ENCODE data around the gene SLC22A3. TPM values are rescaled to one million over a fixed set of nuclear protein-coding genes. Genes with fewer than 3 reads are reported as not detected.

SLC22A3 gene
- polyA plus RNA-seq, 2 of the 4 experiments (the other 2 are of a cell fraction), result 44.9 to 57.4 TPM

DNA sequence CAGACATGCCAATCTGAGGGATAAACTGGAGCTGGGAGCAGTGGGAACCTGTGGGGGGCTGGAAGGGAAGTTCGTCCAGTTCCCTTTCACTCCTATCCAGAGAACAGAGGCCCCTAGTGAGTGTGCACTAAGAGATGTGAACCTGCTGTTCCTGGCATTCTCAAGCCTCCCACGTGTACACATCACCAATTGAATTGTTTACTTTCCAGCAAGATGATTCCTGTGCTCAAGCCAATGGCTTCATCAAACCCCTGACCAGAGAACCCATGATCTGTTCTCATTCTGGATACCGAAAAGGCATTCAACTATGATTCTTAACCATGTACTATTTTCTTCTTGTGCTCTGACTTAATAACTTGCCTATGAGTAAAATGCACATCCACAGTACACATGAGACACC lies 10.2 kb upstream of the SLC22A3 start:
- ATAC-seq (no peak), DNase-seq (ENCODE audit: low read depth in 1 of 2, low spot score in 1 of 2) (no peak), FAIRE-seq (no peak)
- no peak for TF ChIP-seq SREBF2 (IDR thresholded peaks at IDR 0.05)
- peaks cover 12% of the 10 kb centered on the region for H3K4me1 ChIP-seq
- peak overlapping the region; percentile 15 to 71; a peak in 4 of 6 replicates for H3K27ac ChIP-seq
- 63% methylated on average over 3 of the region's 3 CpGs for WGBS (ENCODE audit: missing lambda C conversion rate)
- CTCF ChIA-PET, result no interaction called here
- no peaks in the 10 kb centered on the region for H3K9me3 ChIP-seq
- no peak overlapping the region for H3K4me3 ChIP-seq
- POLR2A ChIA-PET, result no interaction called here
- H3K4me2 ChIP-seq, result peak overlapping the region; percentile 30; the same call in 2 of the 3 replicates

DNA sequence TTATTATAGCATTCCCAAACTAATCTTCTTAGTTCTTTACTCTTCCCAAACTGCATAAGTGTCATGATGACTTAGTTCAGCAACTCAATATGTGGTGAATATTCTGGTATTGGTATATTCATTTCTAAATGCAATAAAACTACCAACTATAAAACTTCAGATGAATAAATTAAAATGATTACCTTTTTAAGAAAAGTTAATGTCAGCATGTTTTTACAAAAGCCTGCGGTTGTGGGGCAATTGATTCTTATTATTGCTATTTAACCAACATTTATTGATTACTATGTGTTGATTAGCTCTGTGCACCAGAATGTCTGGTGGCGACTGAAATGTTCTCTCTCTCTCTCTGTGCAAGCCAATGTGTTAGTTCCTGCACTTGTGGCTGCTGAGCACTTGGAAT lies 5.0 kb upstream of the SLC22A3 start:
- H3K4me2 ChIP-seq, result no peak overlapping the region
- DNase-seq (ENCODE audit: low read depth in 1 of 2, low spot score in 1 of 2), result no peak
- H3K27ac ChIP-seq, result no peak overlapping the region
- peaks cover 5% of the 10 kb centered on the region for H3K4me1 ChIP-seq
- ChIA-PET POLR2A (no interaction called here), CTCF (no interaction called here)
- no peak for ATAC-seq
- H3K4me3 ChIP-seq, result no peak overlapping the region
- 88% methylated on average over 2 of the region's 2 CpGs for WGBS (ENCODE audit: missing lambda C conversion rate)
- no peak for TF ChIP-seq JUN (IDR thresholded peaks at IDR 0.05)
- peak; percentile 40 for TF ChIP-seq MAFK (IDR thresholded peaks at IDR 0.05; ENCODE audit: partially characterized antibody)
- no peak for FAIRE-seq
- no peaks in the 10 kb centered on the region for H3K9me3 ChIP-seq

DNA sequence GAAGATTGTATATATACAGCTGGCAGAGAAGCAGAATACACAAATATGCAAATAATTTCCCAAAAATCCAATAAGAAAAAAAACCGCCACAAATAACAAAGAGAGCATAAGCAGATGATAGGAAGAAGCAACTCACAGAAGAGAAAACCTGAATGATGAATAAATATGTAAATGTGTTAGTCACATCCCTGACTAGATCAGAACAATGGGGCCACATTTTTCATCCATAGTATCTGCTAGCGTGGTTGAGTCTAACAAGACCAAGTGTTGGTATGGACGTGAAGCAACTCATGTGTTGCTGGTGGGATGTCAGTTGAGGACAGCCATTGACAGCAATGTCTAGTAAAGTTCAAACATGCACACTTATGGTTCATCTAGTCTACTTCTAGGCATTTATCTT lies 3.9 kb upstream of the SLC22A3 start:
- Histone ChIP-seq H3K4me3 (no peak overlapping the region), H3K9me3 (no peaks in the 10 kb centered on the region), H3K27ac (no peak overlapping the region), H3K4me2 (no peak overlapping the region), H3K4me1 (peaks cover 5% of the 10 kb centered on the region)
- no peak for DNase-seq (ENCODE audit: low read depth in 1 of 2, low spot score in 1 of 2)
- POLR2A ChIA-PET, result no interaction called here
- ATAC-seq, result no peak
- TF ChIP-seq EHMT2 (IDR thresholded peaks at IDR 0.05; ENCODE audit: low read depth), result no peak
- TF ChIP-seq, protein P1, sequence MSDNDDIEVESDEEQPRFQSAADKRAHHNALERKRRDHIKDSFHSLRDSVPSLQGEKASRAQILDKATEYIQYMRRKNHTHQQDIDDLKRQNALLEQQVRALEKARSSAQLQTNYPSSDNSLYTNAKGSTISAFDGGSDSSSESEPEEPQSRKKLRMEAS (IDR thresholded peaks at IDR 0.05), result no peak
- TF ChIP-seq HOXB5 (CRISPR knock-in tag; IDR thresholded peaks at IDR 0.05), result no peak
- no peak for TF ChIP-seq RCOR1 (IDR thresholded peaks at IDR 0.05; ENCODE audit: low read depth, low read length)
- no peak for TF ChIP-seq JUN (IDR thresholded peaks at IDR 0.05)
- no peak for TF ChIP-seq HOXA7 (CRISPR knock-in tag; IDR thresholded peaks at IDR 0.05)
- TF ChIP-seq MAZ (IDR thresholded peaks at IDR 0.05; ENCODE audit: borderline replicate concordance, low read depth, low read length), result no peak
- TF ChIP-seq, protein P2, sequence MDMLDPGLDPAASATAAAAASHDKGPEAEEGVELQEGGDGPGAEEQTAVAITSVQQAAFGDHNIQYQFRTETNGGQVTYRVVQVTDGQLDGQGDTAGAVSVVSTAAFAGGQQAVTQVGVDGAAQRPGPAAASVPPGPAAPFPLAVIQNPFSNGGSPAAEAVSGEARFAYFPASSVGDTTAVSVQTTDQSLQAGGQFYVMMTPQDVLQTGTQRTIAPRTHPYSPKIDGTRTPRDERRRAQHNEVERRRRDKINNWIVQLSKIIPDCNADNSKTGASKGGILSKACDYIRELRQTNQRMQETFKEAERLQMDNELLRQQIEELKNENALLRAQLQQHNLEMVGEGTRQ (IDR thresholded peaks at IDR 0.05), result no peak
- TF ChIP-seq POLR2AphosphoS2 (conservative IDR thresholded peaks at IDR 0.05; ENCODE audit: low read length), result no peak
- TF ChIP-seq BHLHE40 (IDR thresholded peaks at IDR 0.05; ENCODE audit: low read depth, low read length), result no peak
- TF ChIP-seq FOSB (CRISPR knock-in tag; IDR thresholded peaks at IDR 0.05), result no peak
- TF ChIP-seq JUNB (IDR thresholded peaks at IDR 0.05), result no peak
- FAIRE-seq, result no peak
- WGBS (ENCODE audit: missing lambda C conversion rate), result 92% methylated on average over 3 of the region's 3 CpGs
- CTCF ChIA-PET, result no interaction called here

DNA sequence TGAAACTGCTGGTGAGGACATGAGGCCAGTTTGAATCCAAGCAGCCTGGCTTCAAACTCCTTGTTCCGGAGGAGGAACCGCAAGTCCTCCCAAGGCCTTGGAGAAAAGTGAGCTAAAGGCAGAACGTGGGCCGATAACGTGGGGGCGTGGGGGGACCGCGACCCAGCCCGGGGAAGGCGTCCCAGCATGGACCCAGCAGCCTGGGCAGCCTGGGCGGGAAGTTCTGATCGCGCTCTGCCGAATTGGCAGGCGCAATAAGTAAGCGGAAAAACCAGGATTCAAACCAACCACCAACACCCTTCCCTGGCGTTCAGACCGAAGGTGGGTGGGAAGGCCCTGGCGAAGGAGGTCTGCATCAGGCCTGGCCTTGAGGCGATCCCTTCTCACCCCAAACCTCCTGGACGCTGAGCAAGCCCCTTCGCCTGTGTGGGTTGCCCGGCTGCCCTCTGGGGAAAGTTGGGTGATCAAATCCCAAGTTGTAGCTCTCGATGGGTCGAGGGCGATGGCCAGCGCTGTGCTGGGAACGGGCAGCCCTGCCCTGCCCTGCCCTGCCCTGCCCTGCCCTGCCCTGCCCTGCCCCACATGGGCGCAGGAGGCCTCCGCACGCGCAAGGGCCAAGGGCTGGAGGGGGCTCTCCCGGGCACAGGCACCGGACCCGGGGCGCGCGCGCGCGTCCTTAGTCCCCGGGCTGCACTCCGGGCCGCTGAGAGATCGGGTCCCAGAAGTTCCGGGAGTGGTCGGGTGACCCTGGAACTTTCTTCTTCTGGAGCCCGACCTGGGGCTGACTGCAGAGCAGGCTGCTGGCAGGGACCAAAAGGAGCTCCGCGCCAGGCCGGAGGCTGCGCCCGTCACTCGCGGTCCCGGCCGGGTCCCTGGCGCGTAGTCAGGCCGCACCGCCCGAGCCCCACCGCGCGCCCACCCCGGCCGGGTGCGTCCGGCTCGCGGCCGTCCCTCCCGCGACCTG lies 637 bp upstream of the SLC22A3 start:
- ATAC-seq (peak; percentile 81 to 86), FAIRE-seq (no peak), DNase-seq (ENCODE audit: low read depth in 1 of 2, low spot score in 1 of 2) (peak; percentile 45 to 60)
- TF ChIP-seq JUN (IDR thresholded peaks at IDR 0.05), result peak in 1 of 2 experiments; percentile 10; a peak in 1 of 5 replicates
- TF ChIP-seq ZFP36 (IDR thresholded peaks at IDR 0.05; ENCODE audit: borderline replicate concordance, partially characterized antibody), result no peak
- TF ChIP-seq, protein P3, sequence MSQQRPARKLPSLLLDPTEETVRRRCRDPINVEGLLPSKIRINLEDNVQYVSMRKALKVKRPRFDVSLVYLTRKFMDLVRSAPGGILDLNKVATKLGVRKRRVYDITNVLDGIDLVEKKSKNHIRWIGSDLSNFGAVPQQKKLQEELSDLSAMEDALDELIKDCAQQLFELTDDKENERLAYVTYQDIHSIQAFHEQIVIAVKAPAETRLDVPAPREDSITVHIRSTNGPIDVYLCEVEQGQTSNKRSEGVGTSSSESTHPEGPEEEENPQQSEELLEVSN (IDR thresholded peaks at IDR 0.05; ENCODE audit: borderline replicate concordance, low read depth), result peak; percentile 77; the same call in 1 of the 2 replicates
- no peak for TF ChIP-seq RNF2 (IDR thresholded peaks at IDR 0.05; ENCODE audit: borderline replicate concordance, low read depth)
- TF ChIP-seq, protein P1 (IDR thresholded peaks at IDR 0.05), result peak; percentile 88
- TF ChIP-seq, protein P4, sequence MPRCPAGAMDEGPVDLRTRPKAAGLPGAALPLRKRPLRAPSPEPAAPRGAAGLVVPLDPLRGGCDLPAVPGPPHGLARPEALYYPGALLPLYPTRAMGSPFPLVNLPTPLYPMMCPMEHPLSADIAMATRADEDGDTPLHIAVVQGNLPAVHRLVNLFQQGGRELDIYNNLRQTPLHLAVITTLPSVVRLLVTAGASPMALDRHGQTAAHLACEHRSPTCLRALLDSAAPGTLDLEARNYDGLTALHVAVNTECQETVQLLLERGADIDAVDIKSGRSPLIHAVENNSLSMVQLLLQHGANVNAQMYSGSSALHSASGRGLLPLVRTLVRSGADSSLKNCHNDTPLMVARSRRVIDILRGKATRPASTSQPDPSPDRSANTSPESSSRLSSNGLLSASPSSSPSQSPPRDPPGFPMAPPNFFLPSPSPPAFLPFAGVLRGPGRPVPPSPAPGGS (IDR thresholded peaks at IDR 0.05), result no peak
- TF ChIP-seq SREBF2 (IDR thresholded peaks at IDR 0.05), result no peak
- TF ChIP-seq POLR2A (IDR thresholded peaks at IDR 0.05; ENCODE audit: low read length), result peak; percentile 21; the same call in 1 of the 2 replicates
- Histone ChIP-seq H3K27ac (peak overlapping the region; percentile 96 to 97), H3K9me3 (no peaks in the 10 kb centered on the region), H3K4me1 (peaks cover 26% of the 10 kb centered on the region), H3K4me3 (peak overlapping the region; percentile 93), H3K4me2 (peak overlapping the region; percentile 97)
- 61% methylated on average over 30 of the region's 74 CpGs for WGBS (ENCODE audit: missing lambda C conversion rate)
- CTCF ChIA-PET, result no interaction called here
- POLR2A ChIA-PET, result interaction anchor here (0.5 to 2.8 kb wide), 4 partner anchors 47 to 210 kb away, joined by 3 to 19 read pairs (median 4); no protein-coding TSS in a partner anchor
